Measurements from ENCODE around the gene OTOS.

Gene OTOS

DNA sequence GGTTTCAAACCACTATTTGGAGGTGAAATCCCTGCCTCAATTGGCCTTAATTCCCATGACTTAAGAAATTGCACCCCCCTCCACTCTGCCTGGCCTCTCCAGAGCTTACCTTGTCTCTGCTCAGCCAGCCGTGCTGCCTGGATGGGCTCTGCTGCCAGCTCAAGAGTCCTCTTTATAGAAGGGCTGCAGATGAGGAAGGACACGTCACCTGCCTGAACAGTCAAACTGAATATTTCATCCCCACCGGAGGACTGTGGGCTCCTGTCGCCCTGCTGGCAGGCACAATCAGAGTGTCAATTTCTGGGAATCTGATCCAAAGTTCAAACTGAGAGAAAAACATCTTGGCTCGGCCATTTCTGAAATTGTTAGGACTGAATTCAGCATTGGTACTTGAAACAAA is at the start of gene OTOS:
Gene OTOS (minus strand): TSS at position 148 of the 400 bp plus-strand sequence. CDS start 332 bp downstream, outside the sequence.
- no peak for DNase-seq (ENCODE audit: low spot score)

DNA sequence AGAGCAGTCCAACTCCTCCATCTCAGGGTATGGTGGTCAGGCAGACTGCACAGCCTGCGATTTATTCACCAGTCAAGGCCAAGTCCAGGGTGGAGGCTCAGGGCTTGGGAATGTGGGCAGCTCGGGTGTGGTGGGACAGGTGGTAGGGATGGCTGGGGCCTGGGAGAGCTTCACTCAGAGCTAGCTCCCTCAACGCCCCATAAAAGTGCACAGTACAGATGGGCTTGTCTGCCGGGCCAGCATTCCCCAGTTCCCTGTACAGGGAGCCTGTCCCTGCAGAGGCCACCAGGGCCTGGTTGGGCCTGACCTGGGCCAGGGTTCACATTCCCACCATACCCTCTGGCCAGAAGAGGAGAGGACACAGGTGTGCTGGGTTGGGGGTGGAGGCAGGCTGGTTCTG is 49.2 kb upstream of the OTOS start:
- no peak for DNase-seq (ENCODE audit: low spot score)

DNA sequence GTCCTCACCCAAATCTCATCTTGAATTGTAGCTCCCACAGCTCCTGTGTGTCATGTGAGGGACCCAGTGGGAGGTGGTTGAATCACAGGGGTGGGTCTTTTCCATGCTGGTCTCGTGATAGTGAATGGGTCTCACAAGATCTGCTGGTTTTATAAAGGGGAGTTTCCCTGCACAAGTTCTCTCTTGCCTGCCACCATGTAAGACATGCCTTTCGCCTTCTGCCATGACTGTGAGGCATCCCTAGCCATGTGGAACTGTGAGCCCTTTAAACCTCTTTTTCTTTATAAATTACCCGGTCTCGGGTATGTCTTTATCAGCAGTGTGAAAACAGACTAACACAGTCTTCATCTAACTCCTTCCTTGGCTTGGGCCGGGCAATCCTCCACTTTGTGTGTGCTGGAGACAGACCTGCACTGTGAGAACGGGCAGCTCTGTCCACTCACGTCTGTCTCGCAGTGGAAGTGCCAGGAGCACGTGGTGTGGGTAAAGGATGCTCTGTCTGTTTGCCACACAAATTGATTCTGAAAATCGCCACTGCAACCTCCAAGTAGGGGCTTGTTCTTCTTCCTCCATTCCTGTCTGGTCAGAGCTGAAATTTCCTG is 47.6 kb upstream of the OTOS start:
- no peak for DNase-seq (ENCODE audit: low spot score)

DNA sequence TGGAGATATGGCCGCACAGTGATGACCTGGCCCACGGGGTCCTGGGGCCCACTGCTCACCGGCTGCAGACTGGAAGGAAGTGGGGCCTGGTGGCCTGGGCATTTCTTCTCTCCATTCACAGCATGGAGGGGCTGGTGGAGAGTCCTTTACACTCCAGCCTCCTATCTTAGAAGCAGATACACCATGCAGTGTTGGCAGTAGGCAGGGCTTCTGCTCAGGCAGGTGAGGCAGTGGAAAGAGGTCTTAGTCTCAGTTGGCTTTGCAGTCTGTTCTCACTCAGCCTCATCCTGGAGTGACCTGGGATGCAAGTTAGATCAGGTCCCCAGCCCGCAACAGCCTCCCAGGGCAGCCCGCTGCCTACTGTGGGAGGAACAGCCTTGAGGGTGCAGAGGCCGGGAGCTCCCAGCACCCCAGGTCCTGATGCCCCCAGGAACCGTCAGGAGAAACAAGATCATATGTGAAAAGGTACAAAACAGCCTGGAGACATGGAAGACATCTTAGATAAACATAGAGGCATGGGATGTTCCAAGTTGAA is 45.8 kb upstream of the OTOS start:
- no peak for DNase-seq (ENCODE audit: low spot score)

DNA sequence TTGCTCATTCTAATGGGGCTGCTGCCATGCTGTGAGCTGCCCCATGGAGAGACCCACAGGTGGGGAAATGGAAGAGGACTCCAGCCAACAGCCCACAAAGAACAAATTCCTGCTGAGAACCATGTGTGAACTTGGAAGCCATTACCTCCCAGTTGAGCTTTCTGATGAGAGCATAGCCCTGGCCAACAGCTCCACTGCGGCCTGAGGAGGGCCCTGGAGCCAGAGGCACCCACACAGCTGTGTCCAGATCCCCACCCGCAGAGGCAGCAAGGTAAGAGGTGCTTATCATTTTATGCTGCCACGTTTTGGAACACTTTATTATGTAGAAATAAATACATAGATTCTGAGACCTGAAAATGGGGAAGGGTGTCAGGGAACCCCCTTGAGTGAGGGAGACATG is 44.2 kb upstream of the OTOS start:
- DNase-seq (ENCODE audit: low spot score) = no peak

DNA sequence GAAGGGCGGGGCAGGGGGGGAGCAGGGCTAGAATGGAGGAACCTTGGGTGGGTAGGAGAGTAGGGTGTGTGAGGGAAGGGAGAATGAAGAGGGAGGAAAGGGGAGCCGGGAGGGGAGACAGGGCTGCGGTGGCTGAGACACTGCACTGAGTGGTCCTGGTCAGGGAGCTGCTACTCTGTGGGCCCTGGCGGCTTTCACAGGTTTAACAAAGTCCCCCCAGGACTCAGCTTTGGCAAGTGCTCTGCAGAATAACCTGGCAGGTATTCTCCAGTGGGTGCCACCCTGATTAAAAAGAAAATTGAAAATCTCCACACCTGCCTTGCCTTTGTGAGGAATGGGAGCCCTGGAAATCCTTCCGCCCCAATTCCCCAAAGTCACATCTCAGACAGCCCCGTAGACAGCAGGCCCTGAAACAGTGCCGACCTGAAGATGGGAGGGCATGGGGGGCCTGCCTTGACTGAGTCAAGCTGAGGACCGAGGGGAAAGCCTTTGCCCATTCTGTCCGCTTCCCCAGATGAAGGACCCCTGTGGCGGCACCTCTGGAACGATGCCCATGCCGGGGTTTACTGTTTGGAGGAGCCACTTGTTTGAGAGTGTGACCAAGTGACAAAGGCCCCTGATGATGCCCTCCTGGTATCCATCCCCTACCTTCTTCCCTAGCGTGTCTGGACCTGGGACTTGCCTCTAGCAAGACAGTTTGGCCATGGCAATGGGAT is 43.6 kb upstream of the OTOS start:
- DNase-seq (ENCODE audit: low spot score) = no peak

DNA sequence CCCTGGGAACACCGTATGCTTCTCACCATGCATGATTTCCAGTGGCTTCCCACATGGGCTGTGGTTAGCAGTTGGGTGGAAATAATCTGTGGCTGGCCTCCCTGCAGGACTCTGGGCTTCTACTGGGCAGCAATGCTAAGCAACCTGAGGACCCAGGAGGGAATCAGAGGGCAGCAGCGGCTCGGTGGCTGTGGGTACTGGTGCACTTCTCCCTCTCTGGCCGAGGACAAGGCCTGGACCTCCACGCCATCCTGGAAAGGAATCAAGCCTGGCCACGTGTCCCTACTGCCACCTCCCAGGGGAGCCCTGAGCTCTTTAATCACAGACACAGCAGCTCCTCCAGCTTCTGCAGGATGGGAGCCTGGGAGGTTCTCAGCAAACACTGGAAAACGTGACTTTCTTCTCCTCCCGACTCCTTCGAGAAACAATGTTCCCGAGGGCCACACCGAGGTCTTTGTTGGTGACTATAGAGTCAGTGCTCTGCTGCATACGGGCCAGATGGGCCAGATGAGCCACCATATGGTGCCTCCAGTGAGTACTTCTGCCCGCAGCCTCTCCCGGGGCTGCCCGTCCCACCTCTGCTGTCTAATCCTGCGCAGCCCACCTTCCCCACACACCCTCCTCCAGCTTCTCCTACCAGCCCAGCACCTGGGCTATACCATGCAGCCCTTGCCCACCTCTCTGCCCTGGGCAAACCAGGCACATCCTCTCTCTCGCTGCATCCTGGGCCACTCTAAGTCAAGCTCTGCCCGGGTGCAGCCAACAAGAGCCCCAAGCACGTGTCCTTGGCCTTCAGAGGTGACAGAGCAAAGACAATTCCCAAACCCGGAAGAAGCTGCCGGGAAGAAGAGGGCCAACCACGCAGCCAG is 42.8 kb upstream of the OTOS start:
- no peak for DNase-seq (ENCODE audit: low spot score)

DNA sequence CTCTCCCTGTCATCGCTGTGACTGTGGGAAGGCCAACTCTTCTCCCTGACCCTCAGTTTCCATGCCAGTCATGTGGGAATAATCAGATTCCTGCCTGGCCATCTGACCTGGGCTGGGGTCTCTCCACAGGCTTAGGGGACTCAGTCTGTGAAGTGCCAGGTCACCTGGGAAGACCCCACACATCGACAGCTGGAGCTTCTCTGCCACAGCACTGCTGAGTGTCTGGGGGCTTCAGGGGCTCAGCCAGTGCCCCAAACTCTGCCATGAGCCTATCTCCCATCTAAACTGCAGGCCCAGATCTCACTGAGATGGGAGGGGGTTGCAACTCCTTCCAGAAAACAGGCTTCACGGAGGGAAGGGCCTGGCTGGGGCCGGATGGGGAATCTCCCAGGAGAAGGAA is 42.0 kb upstream of the OTOS start:
- DNase-seq (ENCODE audit: low spot score) = no peak

DNA sequence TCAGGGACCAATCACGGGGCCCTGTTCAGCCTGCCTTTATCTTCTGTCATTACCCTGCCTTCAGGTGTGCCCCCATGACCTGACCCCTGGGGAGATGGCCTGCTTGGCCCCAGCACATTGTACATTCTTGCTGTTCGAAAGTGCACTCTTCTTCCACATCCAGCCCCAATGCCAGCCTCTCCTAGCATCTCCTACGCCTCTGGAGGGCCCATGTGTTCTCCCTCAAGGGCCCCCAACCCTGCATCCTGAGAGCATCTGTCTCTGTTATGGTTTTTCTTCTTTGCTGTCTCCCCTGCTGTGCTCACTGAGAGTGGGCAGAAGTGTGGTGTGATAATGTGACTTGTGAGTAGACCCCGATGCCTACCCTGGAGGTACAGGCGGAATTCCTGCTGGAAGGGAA is 41.5 kb upstream of the OTOS start:
- no peak for DNase-seq (ENCODE audit: low spot score)

DNA sequence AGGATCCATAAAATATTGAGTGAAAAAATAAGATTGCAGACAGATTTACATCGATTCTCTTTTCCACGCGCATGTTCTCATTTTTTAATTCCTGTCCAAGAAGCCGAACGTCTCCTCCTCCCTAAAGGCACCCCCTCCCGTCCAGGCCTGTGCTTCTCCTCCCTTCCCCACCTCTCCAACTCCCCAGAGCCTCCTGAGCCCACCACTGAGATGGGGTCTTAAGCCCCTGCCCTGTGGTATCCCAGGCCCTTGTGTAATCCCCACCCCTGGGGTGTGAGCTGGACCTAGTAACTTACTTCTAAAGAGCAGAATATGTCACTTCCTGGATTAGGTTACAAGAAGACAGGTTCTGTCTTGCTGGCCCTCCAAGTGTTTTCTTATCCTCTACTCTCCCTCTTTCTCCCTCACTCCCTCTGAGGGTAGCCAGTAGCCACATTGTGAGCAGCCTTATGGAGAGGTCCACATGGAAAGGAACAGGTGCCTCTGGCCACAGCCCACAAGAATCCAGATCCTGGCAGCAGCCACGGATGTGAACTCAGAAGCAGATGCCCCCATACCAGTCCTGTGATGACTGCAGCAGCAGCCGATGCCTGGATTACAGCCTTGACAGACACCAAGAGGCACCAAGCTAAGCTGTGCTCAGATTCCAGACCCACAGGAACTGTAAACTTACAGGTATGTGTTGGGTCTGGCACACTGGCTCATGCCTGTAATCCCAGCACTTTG is 39.6 kb upstream of the OTOS start:
- no peak for DNase-seq (ENCODE audit: low spot score)

DNA sequence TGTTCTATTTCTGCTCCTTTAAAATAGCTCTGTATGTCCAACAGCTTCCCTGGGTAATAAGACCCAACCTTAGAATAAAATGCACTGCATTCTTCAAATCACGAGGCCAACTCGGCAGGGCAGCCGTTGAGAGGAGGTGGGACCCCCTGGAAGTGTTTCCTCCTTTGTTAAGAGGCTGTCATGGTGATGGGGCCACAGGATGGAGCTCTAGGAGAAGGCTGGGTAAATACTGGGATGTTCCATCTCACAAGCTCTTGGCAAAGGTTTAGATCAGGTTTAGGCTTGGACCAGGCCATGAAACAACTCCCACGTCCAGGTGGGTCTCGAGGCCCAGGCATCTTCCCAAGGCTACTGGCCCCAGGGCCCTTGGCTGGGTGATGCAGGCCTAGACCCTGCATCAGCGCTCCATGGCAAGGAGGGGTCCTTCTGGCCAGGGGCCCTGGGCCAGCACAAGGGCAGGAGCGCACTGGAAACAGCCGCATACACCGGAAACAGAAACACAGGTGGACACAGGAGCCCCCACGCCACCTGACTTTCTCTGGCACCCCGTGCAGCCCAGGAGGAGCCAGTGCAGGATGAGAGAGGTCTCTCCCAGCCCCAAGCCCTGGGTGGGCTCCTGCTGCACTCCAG is 38.8 kb upstream of the OTOS start:
- DNase-seq (ENCODE audit: low spot score) = no peak

DNA sequence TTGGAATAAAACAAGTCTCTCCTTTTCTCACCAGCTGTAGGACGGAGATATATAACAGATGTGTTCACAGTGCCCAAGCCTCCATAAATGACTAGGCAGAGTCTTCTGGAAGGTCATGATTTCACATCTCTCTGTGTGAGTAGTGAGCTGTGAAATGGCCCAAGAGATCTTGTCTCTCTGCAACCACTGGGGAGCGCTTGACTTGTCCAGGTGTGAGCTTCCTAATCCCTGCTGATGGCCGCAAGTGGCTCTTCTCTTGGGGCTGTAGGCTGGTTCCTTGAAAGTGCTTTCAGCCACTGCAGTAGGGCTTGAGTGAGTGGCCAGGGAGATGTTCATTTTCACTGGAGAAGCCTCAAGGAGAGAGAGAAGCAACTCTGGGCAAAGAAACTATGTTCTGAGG is 38.1 kb upstream of the OTOS start:
- no peak for DNase-seq (ENCODE audit: low spot score)

DNA sequence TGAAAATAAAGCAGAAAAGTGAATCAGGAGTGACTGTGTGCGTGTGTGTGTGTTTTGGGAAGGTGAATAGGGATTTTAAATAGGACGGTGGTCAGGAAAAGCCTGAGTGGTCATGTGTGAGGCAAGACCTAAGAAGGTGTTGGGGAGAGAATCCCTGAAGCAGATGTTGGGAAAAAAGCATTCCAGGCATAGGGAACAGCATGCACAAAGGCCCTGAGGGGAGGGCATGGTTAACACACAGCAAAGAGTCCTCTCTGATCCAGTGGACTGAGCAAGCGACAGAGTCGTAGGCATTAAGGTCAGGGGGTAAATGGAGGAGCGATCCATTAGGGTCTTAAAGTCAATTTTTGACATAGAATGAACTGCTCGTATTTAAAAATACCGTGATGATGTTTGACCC is 34.0 kb upstream of the OTOS start:
- DNase-seq (ENCODE audit: low spot score) = no peak

DNA sequence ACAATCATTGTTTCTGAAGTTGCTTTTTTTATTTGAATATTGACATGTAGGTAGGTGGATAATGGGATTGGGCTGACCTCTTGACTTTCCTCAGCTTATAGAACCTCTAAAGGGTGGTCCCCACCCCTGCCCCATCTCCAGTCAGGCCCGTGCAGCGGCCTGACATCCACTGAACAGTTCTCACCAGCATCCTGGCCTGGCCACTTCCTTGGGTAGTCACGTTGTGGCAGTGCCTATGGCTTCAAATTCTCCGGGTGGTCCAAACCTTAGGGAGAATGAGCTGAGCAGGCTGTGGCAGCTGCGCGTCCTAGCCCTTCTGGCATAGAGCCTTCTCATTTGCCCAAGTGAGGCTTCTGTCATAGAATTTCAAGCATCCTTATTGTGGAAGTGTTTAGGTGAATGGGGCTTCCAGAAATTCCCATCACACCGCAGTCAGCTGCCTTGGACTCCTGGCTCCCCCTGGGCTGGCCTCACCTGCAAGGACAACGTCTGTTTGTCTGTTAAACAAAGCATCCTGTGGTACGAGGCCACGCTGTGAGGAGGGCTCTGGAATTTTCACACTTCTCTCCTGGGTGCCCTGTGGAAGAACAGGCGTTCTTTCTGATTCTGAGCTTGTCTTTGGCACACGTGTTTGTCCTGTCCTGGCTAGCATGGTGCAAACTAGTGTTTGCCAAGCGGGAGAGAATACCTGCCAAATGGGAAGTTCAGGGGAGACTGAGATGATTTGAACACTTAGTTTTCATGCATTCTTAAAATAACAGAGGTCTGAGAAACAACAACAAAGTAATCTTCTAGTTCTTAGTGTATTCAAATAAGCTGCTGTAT is 31.8 kb upstream of the OTOS start:
- DNase-seq (ENCODE audit: low spot score) = no peak

DNA sequence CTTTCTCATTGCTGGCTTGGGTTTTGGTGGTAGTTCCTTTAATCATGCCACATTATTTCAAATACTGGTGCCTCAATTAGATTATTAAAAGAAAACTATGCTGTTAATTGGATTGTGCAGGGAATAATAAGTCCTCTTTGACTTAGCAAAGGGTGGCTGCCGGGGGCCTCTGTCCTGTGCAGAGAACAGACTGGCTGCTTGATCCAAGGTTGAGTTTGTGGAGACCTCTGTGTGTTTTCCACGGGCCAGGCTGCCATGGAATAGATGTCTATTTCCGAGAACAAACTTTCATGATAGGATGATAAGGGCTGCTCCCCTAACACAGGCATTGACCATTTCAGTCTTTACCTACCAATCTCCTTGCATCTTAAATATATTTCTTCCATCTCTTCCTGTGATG is 30.4 kb upstream of the OTOS start:
- DNase-seq (ENCODE audit: low spot score) = no peak

DNA sequence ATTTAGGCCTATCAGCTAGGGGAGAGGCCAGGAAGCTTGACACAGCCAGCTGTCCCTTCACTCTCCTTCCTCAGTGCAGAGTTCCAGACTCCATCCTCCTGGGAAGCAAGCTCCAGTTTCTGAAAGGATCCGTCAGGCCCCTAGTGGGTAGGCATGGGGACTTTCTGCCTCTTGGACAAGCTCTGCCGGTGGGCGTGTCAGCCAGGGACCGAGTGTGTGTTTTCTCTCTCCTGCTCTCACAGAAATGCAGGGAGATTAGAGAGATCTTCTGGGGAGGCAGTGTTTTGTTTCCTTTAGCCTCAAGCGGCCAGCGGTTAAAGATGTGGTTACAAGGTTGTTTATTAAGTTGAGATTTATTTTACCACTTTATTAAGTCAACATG is 29.9 kb upstream of the OTOS start:
- DNase-seq (ENCODE audit: low spot score) = no peak

DNA sequence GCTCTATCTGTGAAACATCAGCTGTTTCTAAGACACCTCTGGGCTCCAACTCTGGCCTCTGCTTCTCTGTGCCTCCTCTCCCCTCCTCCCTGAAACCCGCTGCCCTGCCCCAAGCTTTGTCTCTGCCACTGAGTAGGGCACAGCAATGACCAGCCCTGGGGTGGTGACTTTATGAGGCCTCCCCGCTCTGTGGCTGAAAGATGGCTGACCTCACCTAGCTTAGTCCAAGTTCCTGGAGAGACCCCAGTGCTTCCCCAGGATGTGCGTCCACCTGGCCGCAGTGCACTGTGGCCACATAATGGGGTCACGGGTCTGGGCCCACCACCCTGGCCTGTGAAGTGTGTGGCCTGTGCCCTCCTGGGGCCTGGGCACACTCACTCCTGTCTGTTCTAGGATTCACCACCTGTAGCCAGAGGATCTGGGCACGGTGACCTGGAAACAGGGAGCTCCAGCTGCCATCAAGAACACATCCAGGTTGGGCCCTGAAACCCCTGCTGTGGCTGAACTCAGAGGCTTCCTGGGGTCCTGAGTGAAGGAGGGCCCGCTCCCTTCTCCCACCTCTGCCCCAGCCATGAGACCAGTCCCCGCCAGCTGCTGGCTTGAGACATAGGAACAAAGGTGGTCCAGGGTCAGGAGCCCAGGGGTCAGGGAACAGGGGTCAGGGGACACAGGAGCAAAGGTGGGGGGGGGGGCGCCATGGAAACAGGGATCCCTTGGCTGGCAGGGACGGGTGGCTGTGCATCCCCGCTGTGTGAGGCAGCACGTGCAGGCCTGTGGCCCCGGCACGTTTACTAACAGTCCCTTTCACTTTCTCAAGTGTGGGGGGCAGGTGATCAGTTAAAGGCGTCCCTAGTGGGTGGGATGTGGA is 29.3 kb upstream of the OTOS start:
- no peak for DNase-seq (ENCODE audit: low spot score)

DNA sequence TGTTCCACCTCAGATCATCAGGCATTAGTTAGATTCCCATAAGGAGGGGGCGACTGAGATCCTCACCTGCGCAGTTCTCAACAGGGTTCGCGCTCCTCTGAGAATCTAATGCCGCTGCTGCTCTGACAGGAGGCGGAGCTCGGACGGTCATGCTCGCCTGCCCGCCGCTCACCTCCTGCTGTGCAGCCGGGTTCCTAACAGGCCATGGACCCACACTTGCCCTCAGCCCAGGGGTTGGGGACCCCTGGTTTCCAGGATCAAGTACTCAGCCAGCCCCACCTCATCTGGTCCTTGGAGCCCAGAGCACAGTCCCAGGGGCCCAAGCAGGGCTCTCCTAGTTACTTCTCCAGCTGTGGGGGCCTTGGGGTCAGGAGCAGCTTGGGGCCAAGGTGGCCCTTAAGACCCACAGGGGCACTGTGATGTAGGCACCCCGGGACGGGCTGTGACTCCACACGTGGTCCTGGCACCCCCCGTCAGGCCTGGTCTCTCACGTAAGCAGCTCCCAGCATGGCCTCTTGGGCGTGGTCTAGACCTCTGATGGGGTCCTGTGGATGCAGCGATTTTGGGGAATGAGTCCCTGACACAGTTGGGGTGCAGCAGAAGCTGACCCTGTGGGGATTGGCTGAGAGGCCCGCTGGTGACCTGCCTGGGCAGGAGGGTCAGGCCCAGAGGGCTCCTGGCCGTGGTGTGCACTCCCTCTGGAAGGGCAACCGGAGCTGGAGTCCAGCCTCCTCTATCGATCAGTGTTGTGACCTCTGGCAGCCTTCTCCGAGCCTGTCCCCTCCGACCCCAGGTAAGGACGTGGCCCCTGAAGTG is 28.3 kb upstream of the OTOS start:
- no peak for DNase-seq (ENCODE audit: low spot score)

DNA sequence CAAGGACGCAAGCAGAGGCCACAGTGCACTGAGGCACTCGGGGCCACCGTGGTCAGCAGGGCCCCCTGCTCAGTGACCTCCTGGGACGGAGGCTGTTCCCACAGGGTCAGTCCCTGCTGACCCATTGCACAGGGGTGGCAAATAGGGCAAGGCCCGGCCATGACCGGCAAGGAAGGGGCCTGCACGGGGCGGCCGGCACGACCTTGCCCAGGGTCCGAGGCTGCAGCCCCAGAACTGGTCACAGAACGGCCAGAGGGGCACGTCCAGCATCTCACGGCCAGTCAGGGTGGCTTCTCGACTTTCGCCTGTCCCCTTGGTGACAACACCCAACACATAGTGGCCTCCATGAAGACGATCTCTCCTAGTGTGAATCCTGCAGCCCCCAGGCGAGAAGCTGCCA is 27.6 kb upstream of the OTOS start:
- no peak for DNase-seq (ENCODE audit: low spot score)
